Measurements from ENCODE around the gene UBE3D. TPM values are rescaled to one million over a fixed set of nuclear protein-coding genes. Genes with fewer than 3 reads are reported as not detected.

The UBE3D gene
- total RNA-seq, 1 experiment from 2014 or later, result 10.7 TPM

DNA sequence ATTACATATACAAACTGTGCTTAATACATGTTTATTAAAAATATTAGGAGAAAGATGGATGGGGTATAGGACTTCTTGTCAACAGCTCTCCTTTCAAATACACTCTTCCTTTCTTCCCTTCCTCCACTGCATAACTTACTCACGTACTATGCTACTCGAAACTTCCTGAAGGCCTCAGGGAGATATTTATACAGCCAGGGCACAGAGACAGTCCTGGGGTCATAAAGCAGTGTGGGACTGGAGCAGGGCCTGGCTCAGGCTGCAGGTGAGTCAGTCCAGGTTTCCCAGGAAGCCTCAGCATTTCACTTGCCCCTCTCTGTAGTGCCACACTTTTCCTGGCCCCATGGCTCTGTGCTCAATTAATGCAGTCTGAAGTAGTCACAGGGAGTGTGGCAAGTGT, 157.0 kb downstream of the UBE3D start:
- H3K79me2 ChIP-seq (ENCODE audit: insufficient read depth, low read length), result no peaks in the 10 kb centered on the region
- Mint-ChIP-seq H3K4me1 (peaks cover 3% of the 10 kb centered on the region in 2 experiments; a peak in 2 of 4 replicates), H3K27ac (peak overlapping the region in 1 of 3 experiments; percentile 32; a peak in 1 of 7 replicates), H3K9me3 (no peaks in the 10 kb centered on the region), H3K4me3 (no peak overlapping the region), H3K36me3 (ENCODE audit: insufficient read depth in 1 of 3, low read depth in 3 of 3) (no peaks in the 10 kb centered on the region), H3K27me3 (ENCODE audit: low read depth) (no peaks in the 10 kb centered on the region)
- WGBS (ENCODE audit: extremely low coverage, insufficient read length, low lambda C conversion rate), result no CpG with 5 or more reads among the region's 2 CpGs
- H3K18ac ChIP-seq (ENCODE audit: insufficient read length, low read depth, low read length), result no peak overlapping the region
- TF ChIP-seq, protein P1, sequence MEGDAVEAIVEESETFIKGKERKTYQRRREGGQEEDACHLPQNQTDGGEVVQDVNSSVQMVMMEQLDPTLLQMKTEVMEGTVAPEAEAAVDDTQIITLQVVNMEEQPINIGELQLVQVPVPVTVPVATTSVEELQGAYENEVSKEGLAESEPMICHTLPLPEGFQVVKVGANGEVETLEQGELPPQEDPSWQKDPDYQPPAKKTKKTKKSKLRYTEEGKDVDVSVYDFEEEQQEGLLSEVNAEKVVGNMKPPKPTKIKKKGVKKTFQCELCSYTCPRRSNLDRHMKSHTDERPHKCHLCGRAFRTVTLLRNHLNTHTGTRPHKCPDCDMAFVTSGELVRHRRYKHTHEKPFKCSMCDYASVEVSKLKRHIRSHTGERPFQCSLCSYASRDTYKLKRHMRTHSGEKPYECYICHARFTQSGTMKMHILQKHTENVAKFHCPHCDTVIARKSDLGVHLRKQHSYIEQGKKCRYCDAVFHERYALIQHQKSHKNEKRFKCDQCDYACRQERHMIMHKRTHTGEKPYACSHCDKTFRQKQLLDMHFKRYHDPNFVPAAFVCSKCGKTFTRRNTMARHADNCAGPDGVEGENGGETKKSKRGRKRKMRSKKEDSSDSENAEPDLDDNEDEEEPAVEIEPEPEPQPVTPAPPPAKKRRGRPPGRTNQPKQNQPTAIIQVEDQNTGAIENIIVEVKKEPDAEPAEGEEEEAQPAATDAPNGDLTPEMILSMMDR (conservative IDR thresholded peaks at IDR 0.05), result no peak
- H3K23me2 ChIP-seq (ENCODE audit: insufficient read length, low read depth, low read length, poor library complexity, severe bottlenecking), result no peaks in the 10 kb centered on the region
- H3K23ac ChIP-seq (ENCODE audit: insufficient read length, low read depth, low read length), result no peak overlapping the region
- no peaks in the 10 kb centered on the region for H3K27me3 ChIP-seq (ENCODE audit: insufficient read depth, low read length)
- no peak overlapping the region for H3K27ac ChIP-seq (ENCODE audit: insufficient read length, low read depth, low read length)
- H4K91ac ChIP-seq (ENCODE audit: insufficient read length, low read depth, low read length), result no peak overlapping the region
- H4K20me1 ChIP-seq (ENCODE audit: control insufficient read depth, insufficient read depth, insufficient read length), result no peaks in the 10 kb centered on the region
- H3K9ac ChIP-seq (ENCODE audit: extremely low read depth, insufficient read length, low read length), result no peak overlapping the region
- H3K4ac ChIP-seq (ENCODE audit: low read depth, low read length), result no peak overlapping the region
- H2AK5ac ChIP-seq (ENCODE audit: insufficient read length, low read length), result no peak overlapping the region
- H2BK5ac ChIP-seq (ENCODE audit: insufficient read length, low read length), result no peak overlapping the region
- no peak overlapping the region for H4K5ac ChIP-seq (ENCODE audit: insufficient read length, low read depth, low read length)
- no peak for DNase-seq
- no peak overlapping the region for H3K14ac ChIP-seq (ENCODE audit: insufficient read depth, low read length)
- H3K4me1 ChIP-seq (ENCODE audit: insufficient read depth, low read length), result no peaks in the 10 kb centered on the region
- no peak overlapping the region for H2AFZ ChIP-seq (ENCODE audit: low read length)
- no peak overlapping the region for H2BK15ac ChIP-seq (ENCODE audit: low read depth, low read length)
- no peak overlapping the region for H2BK12ac ChIP-seq (ENCODE audit: insufficient read length, low read depth, low read length)
- H3K4me2 ChIP-seq (ENCODE audit: insufficient read depth, insufficient read length, low read length), result no peak overlapping the region
- H4K8ac ChIP-seq (replicated peaks; ENCODE audit: insufficient read length, low read depth, low read length), result no peak overlapping the region
- no peak overlapping the region for H3K56ac ChIP-seq (ENCODE audit: insufficient read length, low read depth, low read length)
- H3K79me1 ChIP-seq (ENCODE audit: insufficient read depth, low read depth, low read length, poor library complexity, severe bottlenecking), result no peaks in the 10 kb centered on the region
- H3K9me3 ChIP-seq (ENCODE audit: control insufficient read depth, low read depth, low read length), result no peaks in the 10 kb centered on the region
- H2BK20ac ChIP-seq (ENCODE audit: low read depth, low read length, poor library complexity, severe bottlenecking), result no peak overlapping the region
- no peak overlapping the region for H2BK120ac ChIP-seq (ENCODE audit: low read depth, low read length, poor library complexity, severe bottlenecking)
- H3T11ph ChIP-seq (ENCODE audit: low read length), result no peak overlapping the region

Measured in H9 (cell line).